ENCODE results near the gene TMC1. TPM values are rescaled to one million over a fixed set of nuclear protein-coding genes. Genes with fewer than 3 reads are reported as not detected.

Gene TMC1
- total and polyA plus RNA-seq, 2 of the 8 experiments (the other 6 are each of a cell fraction or from before 2014, with no cell fraction given) = 0.95 to 0.98 TPM

- no peak for TF ChIP-seq USF2 (IDR thresholded peaks at IDR 0.05; ENCODE audit: low read length)
- no peak for TF ChIP-seq KDM5A (IDR thresholded peaks at IDR 0.05; ENCODE audit: low read length)
Measured at GRCh38 chr9:72721067-72721466, 199.7 kb downstream of the TMC1 start (continued).

All from H1 (cell line).